Kidney (tissue), 14 donors: Measurements from ENCODE around the gene CIPC. TPM values are rescaled to one million over a fixed set of nuclear protein-coding genes. Genes with fewer than 3 reads are reported as not detected.

ENCODE experiments used
- DNase-seq, 5 donors: peaks; one replicate each; pipeline ENCODE4 v3.0.0-alpha.2; 2013 to 2020
- FAIRE-seq: peaks from 2 replicates; lab custom pipeline; 2012; peaks lifted over from hg19 to GRCh38; lab: Jason Lieb, UNC
- H3K27ac ChIP-seq, 2 donors: one replicate each; pipeline ENCODE4 v1.7.0; 2013; ENCODE audit warnings: low read depth in 2 of 2, low read length in 2 of 2, inconsistent platforms in 1 of 2
- H3K27me3 ChIP-seq: one replicate; pipeline ENCODE4 v1.7.1; 2013; ENCODE audit warnings: low read length, inconsistent platforms; ENCODE audit not compliant: control insufficient read depth, insufficient read depth
- H3K36me3 ChIP-seq, 3 donors: one replicate each; pipeline versions ENCODE4 v1.7.0 to v1.7.1; 2013; ENCODE audit warnings: low read length in 3 of 3, control low read depth in 1 of 3, inconsistent platforms in 1 of 3; ENCODE audit not compliant: insufficient read depth in 3 of 3, control insufficient read depth in 2 of 3
- H3K4me1 ChIP-seq, 3 donors: one replicate each; pipeline versions ENCODE4 v1.7.0 to v1.7.1; 2013; ENCODE audit warnings: low read length in 3 of 3, inconsistent platforms in 1 of 3, low read depth in 1 of 3; ENCODE audit not compliant: control insufficient read depth in 2 of 3, insufficient read depth in 2 of 3
- H3K4me3 ChIP-seq, 3 donors: one replicate each; pipeline versions ENCODE4 v1.7.0 to v1.8.1; 2013; ENCODE audit warnings: low read length in 3 of 3, control low read depth in 1 of 3, inconsistent platforms in 1 of 3
- H3K9ac ChIP-seq, 3 donors: one replicate each; pipeline versions ENCODE4 v1.7.0 to v1.7.1; 2013; ENCODE audit warnings: low read length in 3 of 3, control low read depth in 1 of 3, inconsistent platforms in 1 of 3
- H3K9me3 ChIP-seq, 3 donors: one replicate each; pipeline versions ENCODE4 v1.7.0 to v1.7.1; 2013; ENCODE audit warnings: low read length in 3 of 3, control low read depth in 1 of 3, inconsistent platforms in 1 of 3; ENCODE audit not compliant: control insufficient read depth in 2 of 3, insufficient read depth in 1 of 3
- CTCF ChIP-seq: IDR thresholded peaks from 3 replicates; pipeline ENCODE4 v1.5.1; 2012; ENCODE audit warnings: mild to moderate bottlenecking, moderate library complexity, borderline replicate concordance; ENCODE audit not compliant: insufficient read depth; ENCODE audit errors: extremely low read depth
- intact Hi-C: fragments of 100-400 bp; cut with DNase I; formaldehyde crosslinking; loops from one replicate; pipeline ENCODE4 v1.11.1; 2022
- polyA plus RNA-seq: library from polyadenylated mRNA; stranded (reverse); fragments of 350-450 nt; fragmentation: Illumina TruSeq; extraction: RNeasy Lipid Tissue Mini Kit (QIAGEN cat#74804); gene quantifications from one replicate; pipeline ENCODE4 v1.2.3, GENCODE V29; 2014; ENCODE audit warnings: low read depth, low replicate concordance; ENCODE audit not compliant: insufficient read depth
- total RNA-seq: library from RNA; stranded (reverse); fragmentation: NEBNext Ultra II Directional; extraction: Animal tissue kit (Norgen Biotek cat#: 25700); gene quantifications from one replicate; pipeline ENCODE4 v1.2.1, GENCODE V29; 2021
- donor health status: control.
- donor health status: control.
- donor health status: control.
- donor health status: control.
- donor health status: control.
- donor health status: DM: yes; HTN: yes; CAD: no.
- donor health status: Normal renal cell carcinoma (clear cell type).

CIPC gene
- total and polyA plus RNA-seq, 2 donors from 2014 or later, result 12.8 to 23.5 TPM

GRCh38 chr14:77076113-77076631, 21.9 kb upstream of the CIPC start:
- peak overlapping the region; percentile 90 to 97 for H3K27ac ChIP-seq
- peak overlapping the region in 2 of 3 donors; percentile 23 to 54 for H3K9ac ChIP-seq
- H3K36me3 ChIP-seq, result no peaks in the 10 kb centered on the region
- no peaks in the 10 kb centered on the region for H3K27me3 ChIP-seq
- H3K4me3 ChIP-seq, result peak overlapping the region; percentile 30 to 51 (median 34)
- FAIRE-seq (no peak), DNase-seq (peak; percentile 73 to 92 (median 87))
- intact Hi-C loops, result no loop called here
- H3K4me1 ChIP-seq, result peaks cover 0 to 8% (median 4%) of the 10 kb centered on the region in 3 donors
- no peak for TF ChIP-seq CTCF
- no peaks in the 10 kb centered on the region for H3K9me3 ChIP-seq

GRCh38 chr14:77077040-77077439, 21.0 kb upstream of the CIPC start:
- TF ChIP-seq CTCF, result no peak
- peaks cover 0 to 8% (median 4%) of the 10 kb centered on the region in 3 donors for H3K4me1 ChIP-seq
- H3K4me3 ChIP-seq, result peak overlapping the region in 1 of 3 donors; percentile 25
- H3K9ac ChIP-seq, result no peak overlapping the region
- no peak for DNase-seq
- H3K27me3 ChIP-seq, result no peaks in the 10 kb centered on the region
- FAIRE-seq, result no peak
- intact Hi-C loops, result no loop called here
- H3K27ac ChIP-seq, result peak overlapping the region; percentile 47 to 86
- H3K9me3 ChIP-seq, result no peaks in the 10 kb centered on the region
- no peaks in the 10 kb centered on the region for H3K36me3 ChIP-seq

DNA sequence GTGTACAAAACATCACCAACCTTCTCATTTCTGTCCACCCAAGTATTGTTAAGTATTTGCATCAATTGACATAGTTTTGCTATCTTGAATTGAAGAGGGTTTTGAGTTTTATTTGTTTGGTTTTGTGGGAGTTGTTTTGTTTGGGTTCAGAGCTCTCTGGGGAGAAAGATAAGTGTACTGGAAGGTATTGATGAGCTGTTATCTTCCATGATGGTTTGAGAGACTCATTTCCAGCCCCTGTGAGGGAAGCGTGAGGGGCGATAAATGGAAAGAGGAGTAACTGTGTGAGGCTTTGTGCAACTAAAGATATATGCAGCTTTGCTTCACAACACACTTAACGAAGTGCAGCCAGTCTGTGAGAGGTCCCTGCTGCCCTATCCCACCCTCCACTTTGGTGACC, 15.7 kb upstream of the CIPC start:
- TF ChIP-seq CTCF, result no peak
- DNase-seq (no peak), FAIRE-seq (no peak)
- no peak overlapping the region for H3K4me3 ChIP-seq
- H3K36me3 ChIP-seq, result no peaks in the 10 kb centered on the region
- intact Hi-C loops, result no loop called here
- H3K9me3 ChIP-seq, result no peaks in the 10 kb centered on the region
- H3K9ac ChIP-seq, result no peak overlapping the region
- H3K4me1 ChIP-seq, result peaks cover 0 to 3% (median 0%) of the 10 kb centered on the region in 3 donors
- H3K27ac ChIP-seq, result no peak overlapping the region
- no peaks in the 10 kb centered on the region for H3K27me3 ChIP-seq

GRCh38 chr14:77083082-77083481, 15.0 kb upstream of the CIPC start:
- DNase-seq, result no peak
- Histone ChIP-seq H3K27me3 (no peaks in the 10 kb centered on the region), H3K36me3 (no peaks in the 10 kb centered on the region), H3K9me3 (no peaks in the 10 kb centered on the region), H3K4me3 (no peak overlapping the region), H3K27ac (no peak overlapping the region), H3K9ac (no peak overlapping the region), H3K4me1 (peaks cover 0 to 3% (median 0%) of the 10 kb centered on the region in 3 donors)
- no peak for FAIRE-seq
- intact Hi-C loops, result no loop called here
- TF ChIP-seq CTCF, result no peak
